GM21825 (cell line): ENCODE measurements around the gene DCST2.
"Not testable (repeated sequence)": the region's sequence is repeated elsewhere in the genome, so short reads cannot be mapped to it uniquely, and the experiment has no call there.

Experiments used
- ATAC-seq: cut with Tn5 transposase; IDR thresholded peaks from one replicate; pipeline ENCODE4 v1.9.1; 2021; ENCODE audit warnings: mild to moderate bottlenecking, moderate library complexity; ENCODE audit not compliant: unreplicated experiment

The DCST2 gene

DNA sequence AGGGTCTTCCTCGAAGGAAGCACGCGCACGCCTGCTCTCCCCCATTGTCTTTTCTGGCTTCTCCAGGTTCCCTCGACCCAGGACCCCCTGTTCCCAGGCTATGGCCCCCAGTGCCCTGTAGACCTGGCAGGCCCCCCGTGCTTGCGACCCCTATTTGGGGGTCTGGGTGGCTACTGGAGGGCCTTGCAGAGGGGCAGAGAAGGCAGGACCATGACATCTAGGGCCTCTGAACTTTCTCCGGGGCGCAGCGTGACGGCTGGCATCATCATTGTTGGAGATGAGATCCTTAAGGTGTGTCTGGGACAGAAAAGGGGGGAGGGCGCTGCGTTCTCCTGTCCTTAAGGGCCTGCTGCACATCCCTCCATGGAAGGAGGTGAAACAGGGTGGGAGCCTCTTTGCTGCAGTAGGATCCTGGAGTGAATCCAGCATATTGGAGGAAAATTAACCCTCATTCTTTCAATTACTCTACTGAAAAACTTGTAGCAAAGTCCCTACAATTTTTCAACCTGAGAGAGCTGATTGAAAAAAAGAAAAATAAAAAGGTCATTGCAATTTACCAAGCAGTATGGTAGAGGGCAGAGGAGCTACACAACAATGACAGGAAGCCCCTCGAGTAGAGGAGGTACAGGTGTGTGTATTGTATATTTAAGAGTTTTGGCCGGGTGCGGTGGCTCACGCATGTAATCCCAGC, 49.7 kb downstream of the DCST2 start:
- no peak for ATAC-seq

GRCh38 chr1:154982897-154983648, 50.5 kb downstream of the DCST2 start, which contains the start of gene FLAD1:
TSS of gene FLAD1 (plus strand) at chr1:154983344. CDS start at chr1:154983695, 351 bp downstream.
- peak; percentile 98 for ATAC-seq

GRCh38 chr1:154982341-154982740, 51.2 kb downstream of the DCST2 start:
- ATAC-seq, result no peak

DNA sequence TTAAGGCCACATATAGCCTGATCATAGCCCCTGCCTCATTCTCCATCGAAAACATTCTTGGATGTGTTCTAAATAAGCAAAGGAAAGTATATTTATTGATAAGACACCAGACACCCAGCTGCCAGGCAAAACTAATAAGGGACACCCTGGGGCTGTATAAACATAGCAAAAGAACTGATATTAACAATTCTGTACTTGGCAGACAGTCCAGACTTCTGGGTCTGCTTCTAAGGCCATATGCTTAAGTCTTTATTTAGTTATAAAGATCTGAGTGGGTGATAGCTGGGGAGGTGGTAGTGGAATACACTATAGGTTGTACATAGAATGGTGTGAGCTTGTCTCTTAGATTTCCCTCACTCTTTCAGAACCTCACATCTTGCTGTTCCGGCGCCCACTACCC, 55.2 kb downstream of the DCST2 start:
- ATAC-seq, result no peak

GRCh38 chr1:154977762-154978161, 55.8 kb downstream of the DCST2 start:
- not testable (repeated sequence) for ATAC-seq

DNA sequence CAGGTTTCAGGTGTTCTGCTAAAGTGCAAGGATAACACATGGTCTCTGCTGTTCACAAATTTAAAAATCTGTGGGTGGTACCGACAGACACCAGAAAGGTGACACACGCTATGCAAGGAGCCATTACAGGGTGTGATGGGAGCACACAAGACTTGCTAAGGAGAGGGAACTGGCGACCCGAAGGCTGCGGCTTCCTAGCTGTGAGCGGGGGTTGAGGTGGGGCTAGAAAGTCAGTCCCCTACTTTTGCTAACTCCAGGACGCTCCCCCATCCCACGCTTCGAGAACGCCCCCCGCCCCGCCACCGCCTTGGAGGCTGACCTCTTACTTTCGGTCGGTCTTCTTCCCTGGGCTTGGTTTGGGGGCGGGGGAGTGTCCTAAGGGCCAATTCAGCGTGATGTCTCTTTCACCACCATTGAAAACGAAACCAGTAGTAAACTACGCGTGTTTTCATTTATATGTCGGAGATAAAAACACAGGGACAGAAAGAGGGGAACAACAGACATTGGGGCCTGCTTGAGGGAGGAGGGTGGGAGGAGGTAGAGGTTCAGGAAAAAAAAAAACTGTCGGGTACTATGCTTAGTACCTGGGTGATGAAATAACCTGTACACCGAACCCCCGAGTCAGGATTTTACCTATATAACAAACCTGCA, 58.0 kb downstream of the DCST2 start:
- no peak for ATAC-seq

DNA sequence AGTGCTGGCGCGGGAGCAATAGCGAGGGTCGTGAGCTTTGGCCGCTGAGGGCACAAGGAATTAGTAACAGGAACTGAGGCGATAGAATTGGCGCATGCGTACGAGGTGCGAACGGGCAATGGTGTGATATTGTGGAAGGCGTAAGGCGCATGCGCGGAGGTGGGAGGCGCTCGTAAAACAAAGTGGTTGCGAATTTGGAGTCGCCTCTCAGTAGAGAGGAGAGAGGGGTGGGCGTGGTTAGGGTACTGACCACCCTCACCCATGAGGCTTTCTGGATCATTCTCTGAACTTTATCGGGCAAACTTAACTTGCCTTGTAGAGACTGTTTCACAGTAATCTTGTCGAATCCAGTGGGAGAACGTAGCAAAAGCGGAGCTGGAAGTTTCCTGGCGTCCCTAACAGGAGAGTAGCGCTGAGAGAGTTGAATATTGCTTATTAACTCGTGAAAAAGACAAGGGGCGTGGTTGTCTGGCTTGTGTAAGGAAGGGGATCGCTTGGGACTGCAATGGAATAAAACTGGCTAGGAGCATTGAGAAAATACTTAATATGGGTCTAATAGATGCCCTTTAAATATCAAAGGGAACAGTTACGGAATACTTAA, 58.7 kb downstream of the DCST2 start:
- ATAC-seq, result peak; percentile 34

GRCh38 chr1:154974102-154974807, 59.3 kb downstream of the DCST2 start, which contains the start of gene CKS1B:
TSS of gene CKS1B (plus strand) at chr1:154974681. CDS start at chr1:154974746, 65 bp downstream.
- peak; percentile 71 for ATAC-seq

DNA sequence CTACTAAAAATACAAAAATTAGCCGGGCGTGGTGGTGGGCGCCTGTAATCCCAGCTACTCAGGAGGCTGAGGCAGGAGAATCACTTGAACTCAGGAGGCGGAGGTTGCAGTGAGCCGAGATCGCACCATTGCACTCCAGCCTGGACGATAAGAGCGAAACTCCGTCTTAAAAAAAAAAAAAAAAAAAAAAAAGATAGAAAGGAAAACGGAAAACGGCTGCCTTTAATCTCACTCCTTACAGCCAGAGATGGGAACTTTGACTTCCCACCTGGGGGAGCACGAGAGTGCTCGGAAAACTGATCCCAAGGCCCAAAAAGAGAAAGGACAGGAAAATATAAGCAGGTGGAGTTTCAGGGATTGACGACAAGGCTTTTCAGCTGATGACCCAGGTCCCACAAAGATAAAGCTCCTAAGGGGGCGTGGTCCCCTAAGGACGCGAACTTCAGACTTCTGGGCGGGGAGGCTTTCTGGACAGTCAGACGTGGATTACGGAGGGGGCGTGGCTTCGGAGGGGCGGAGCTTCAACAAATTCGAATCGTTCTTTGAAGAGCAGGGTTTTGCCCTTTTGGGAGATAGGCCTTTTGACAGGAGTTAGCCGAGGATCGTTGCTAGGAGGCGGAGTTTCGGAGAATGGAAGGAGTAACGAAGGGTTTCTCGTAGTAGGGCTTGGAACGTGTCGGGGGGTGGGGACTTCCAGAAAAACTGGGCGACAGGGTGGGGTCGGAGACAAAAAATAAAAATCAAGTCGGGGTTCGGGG, 60.1 kb downstream of the DCST2 start:
- ATAC-seq, result peak; percentile 22

- no peak for ATAC-seq
These were observed 60.9 kb downstream of the DCST2 start for GRCh38 chr1:154972517-154973343.

- ATAC-seq, result no peak
These were observed 61.4 kb downstream of the DCST2 start for GRCh38 chr1:154972213-154972516.

- no peak for ATAC-seq
These were observed 62.1 kb downstream of the DCST2 start for GRCh38 chr1:154971341-154971998.

- ATAC-seq, result peak; percentile 22
These were observed 62.8 kb downstream of the DCST2 start, which contains the start of gene SHC1 for GRCh38 chr1:154970631-154971340. TSS of gene SHC1 (minus strand) at chr1:154970747. CDS start at chr1:154970526, 221 bp downstream.

DNA sequence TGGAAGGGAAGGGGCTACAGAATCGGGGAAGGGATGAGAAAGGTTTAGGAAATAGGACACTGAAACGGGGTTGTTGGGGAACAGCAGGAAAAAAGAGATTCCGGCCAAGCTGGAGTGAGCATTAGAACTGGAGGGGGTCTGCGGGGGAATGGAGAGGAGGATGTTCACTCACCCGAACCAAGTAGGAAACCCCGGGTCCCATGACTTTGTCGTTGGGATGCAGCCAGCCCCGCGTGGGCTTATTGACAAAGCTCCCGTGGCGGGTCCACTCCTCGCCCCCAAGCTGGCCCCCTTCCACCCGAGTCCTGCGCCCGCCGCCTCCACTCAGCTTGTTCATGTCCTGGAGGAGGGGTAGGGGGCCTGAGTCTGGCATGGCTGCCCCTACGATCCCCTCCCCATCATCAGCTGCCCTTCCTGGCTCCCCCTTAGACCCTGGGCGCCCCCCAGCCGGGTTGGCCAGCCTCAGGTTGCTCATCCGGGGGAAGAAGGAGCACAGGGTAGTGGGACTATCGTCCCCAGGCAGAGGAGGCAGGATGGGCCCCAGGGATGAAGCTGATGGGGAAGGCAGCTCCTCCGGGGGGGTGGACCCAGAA, 63.6 kb downstream of the DCST2 start:
- no peak for ATAC-seq

GRCh38 chr1:154969246-154969645, 64.3 kb downstream of the DCST2 start:
- no peak for ATAC-seq

- ATAC-seq, result no peak
These were observed 64.8 kb downstream of the DCST2 start for GRCh38 chr1:154968731-154969130.
